ENCODE data around the gene LRRC49.

The LRRC49 gene

DNA sequence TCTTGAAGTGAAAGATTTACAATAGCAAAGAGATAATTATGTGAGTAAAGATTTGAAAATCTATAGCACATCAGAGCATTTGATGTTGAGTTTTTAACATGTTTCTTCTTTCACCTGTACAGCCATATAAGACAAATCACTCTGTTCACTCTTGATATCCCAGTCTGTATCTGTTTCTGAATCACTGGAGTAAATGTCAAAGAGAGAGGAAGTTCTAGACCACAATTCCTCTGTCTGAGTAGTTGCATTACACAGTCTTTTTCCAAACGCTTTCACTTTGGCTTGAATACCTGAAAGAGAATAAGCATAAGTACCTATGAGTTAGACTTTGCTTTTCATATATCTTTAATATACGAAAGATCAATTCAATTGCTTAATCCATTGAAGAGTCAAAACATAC, 10.3 kb upstream of the LRRC49 start:
- TF ChIP-seq, protein P1, sequence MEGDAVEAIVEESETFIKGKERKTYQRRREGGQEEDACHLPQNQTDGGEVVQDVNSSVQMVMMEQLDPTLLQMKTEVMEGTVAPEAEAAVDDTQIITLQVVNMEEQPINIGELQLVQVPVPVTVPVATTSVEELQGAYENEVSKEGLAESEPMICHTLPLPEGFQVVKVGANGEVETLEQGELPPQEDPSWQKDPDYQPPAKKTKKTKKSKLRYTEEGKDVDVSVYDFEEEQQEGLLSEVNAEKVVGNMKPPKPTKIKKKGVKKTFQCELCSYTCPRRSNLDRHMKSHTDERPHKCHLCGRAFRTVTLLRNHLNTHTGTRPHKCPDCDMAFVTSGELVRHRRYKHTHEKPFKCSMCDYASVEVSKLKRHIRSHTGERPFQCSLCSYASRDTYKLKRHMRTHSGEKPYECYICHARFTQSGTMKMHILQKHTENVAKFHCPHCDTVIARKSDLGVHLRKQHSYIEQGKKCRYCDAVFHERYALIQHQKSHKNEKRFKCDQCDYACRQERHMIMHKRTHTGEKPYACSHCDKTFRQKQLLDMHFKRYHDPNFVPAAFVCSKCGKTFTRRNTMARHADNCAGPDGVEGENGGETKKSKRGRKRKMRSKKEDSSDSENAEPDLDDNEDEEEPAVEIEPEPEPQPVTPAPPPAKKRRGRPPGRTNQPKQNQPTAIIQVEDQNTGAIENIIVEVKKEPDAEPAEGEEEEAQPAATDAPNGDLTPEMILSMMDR (conservative IDR thresholded peaks at IDR 0.05; ENCODE audit: low read length): no peak
- no peak for DNase-seq (ENCODE audit: low read depth)
- no peak overlapping the region for H3K4me3 ChIP-seq (ENCODE audit: low read length)

DNA sequence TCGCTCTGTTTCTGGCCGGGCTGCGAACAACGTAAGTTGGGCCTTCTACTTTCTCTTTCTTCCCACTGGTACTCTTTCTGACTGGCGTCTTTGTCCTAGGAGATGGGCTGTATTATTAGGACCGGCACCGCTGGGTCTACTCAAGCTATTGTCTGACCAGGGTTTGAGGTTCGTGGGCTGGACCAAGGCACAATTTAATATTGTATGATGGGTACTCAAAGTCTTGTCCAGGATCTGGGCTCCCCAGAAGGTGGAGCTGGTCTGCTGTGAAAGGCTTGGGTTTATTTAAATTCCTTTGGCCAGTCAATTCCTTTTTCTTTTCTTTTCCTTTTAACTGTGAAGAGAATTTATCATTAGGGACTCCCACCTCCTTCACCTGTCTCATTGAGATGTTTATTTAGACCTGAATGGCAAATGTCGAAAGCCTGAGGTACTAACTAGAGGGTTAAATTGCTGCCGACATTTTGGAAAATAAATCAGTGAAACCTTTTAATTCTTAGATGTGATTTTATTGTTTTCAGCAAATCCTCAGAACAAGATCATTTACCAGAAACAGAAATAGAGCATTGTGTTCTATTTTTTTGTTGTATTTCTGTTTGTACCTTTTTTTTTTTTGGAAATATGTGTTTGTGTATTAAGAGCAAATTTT, 410 bp downstream of the LRRC49 start:
- peak overlapping the region; percentile 88 for H3K4me3 ChIP-seq (ENCODE audit: low read length)
- DNase-seq (ENCODE audit: low read depth): peak; percentile 76
- TF ChIP-seq, protein P1 (conservative IDR thresholded peaks at IDR 0.05; ENCODE audit: low read length): peak; percentile 72

DNA sequence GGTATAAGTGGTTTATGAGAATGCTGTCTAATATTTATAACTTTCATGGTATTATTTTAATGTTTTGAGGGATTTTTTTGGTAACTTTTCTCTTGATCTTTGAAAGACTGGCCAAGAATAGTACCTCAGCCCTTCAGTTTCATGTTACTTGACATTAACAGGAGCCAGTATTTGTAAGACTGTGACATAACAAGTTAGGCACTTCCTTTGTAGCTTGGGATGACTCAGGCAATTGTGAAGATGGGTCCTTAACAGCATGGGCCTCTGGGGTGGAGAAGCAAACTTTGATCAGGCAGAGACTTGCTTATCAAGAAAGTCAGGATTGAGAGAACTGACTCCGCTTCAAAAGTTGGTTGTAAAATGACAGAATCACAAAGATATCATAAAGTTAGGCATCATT, 9.5 kb downstream of the LRRC49 start:
- TF ChIP-seq, protein P1 (conservative IDR thresholded peaks at IDR 0.05; ENCODE audit: low read length): no peak
- no peak overlapping the region for H3K4me3 ChIP-seq (ENCODE audit: low read length)
- peak; percentile 81 for DNase-seq (ENCODE audit: low read depth)

DNA sequence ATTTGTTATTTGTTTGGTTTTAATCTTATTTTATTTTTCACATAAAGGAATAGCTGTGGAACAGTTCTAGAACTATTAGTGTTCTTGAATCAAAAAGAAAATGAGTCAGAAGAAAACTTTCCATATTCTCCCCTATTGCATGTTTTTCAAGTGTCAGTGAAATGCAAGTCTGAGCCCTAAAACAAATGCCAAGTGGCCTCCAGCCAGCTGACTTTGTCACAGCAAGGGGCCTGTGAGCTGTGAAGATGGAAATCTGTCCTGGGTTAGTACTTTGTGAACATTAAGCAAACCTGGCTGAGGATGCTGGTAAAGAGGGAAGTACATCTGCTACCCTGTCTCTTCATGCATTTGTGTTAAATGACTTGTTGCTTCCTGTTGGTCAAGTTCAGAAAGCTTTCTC, 14.2 kb downstream of the LRRC49 start:
- no peak overlapping the region for H3K4me3 ChIP-seq (ENCODE audit: low read length)
- TF ChIP-seq, protein P1 (conservative IDR thresholded peaks at IDR 0.05; ENCODE audit: low read length): no peak
- DNase-seq (ENCODE audit: low read depth): peak; percentile 48

DNA sequence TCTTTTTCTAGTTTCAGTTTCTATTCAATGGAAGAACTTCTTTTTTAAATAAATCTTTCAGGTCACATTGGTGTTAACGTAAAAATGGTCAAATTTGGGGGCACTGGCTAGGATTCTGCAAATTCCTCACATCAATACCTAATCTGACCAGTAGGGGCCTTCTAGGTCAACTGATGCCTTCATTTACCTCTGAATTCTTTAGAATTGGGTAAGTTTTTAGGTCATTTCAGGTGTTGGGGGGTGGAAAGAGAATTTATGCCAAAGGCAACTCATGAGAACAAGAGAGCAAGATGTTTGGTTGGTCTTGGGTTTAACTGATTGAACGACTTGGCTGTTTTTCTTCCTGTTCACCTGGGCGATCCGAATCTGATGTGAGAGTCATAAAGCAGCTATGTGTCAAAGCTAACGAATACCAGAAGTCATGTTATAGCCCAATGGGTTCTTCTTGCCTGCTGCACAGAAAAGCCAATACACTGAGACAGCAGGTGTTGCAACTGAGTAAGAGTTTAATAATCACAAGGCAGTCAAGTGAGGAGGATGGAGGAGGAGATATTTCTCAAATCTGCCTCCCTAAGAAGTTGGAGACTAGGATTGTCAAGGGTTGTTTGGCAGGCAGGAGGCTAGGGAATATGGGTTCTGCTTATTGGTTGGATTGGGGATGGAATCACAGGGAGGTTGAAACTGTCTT, 15.3 kb downstream of the LRRC49 start:
- no peak for DNase-seq (ENCODE audit: low read depth)
- TF ChIP-seq, protein P1 (conservative IDR thresholded peaks at IDR 0.05; ENCODE audit: low read length): no peak
- no peak overlapping the region for H3K4me3 ChIP-seq (ENCODE audit: low read length)

DNA sequence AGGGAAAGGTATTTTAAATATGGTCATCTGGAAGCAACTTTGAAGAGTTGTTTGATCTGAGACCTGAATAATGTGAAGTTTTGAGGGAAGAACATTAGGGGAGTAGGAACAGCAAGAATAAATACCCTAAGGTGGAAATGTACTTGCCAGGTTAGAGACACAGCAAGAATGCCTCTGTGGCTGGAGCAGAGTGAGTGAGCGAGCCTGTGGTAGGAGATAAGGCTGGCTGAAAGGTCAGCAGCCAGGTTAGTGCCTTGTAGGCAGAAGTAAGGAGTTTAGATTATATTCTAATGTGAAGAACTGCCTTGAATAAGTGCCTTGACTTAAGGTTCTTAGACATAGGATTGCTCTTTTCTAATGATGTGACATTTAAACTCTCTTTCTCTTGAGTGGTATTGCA, 18.3 kb downstream of the LRRC49 start:
- H3K4me3 ChIP-seq (ENCODE audit: low read length): no peak overlapping the region
- TF ChIP-seq, protein P1 (conservative IDR thresholded peaks at IDR 0.05; ENCODE audit: low read length): no peak
- DNase-seq (ENCODE audit: low read depth): no peak

DNA sequence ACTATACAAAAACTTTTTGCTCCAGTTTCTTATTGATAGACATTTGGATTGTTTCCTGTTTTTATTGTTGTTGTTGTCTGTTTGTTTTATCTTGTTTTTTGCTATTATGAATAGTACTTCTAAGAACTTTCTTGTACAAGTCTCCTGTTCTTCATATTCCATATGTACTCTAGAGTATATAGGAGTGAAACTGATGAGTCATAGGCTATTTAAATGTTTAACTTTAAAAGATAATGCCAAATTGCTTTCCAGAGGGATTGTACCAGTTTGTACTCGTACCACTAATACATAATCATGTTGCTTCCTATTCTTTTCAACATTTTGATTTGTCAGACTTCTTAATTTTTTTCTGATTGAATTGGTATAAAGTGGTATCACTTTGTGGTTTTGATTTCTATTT, 19.6 kb downstream of the LRRC49 start:
- no peak overlapping the region for H3K4me3 ChIP-seq (ENCODE audit: low read length)
- TF ChIP-seq, protein P1 (conservative IDR thresholded peaks at IDR 0.05; ENCODE audit: low read length): no peak
- no peak for DNase-seq (ENCODE audit: low read depth)

Data from AG10803 (cell line).